OCI-LY7 (cell line): ENCODE data around the gene BCL2L14.

Experiments
- CTCF ChIP-seq: fragments of 200-600 bp; sonication (generic); conservative IDR thresholded peaks from 2 replicates; pipeline ENCODE4 v1.5.1; 2014; ENCODE audit warnings: mild to moderate bottlenecking, antibody characterized with exemption, low read length, moderate library complexity, mixed read lengths
- EZH2phosphoT487 ChIP-seq: fragments of 200-600 bp; sonication (generic); IDR thresholded peaks from 2 replicates; pipeline ENCODE4 v1.6.1; 2018; ENCODE audit warnings: low read depth, borderline replicate concordance, mild to moderate bottlenecking, mixed run types, antibody characterized with exemption, low read length, moderate library complexity, mixed read lengths

- TF ChIP-seq CTCF (no peak), EZH2phosphoT487 (no peak)
These were observed 52.4 kb downstream of the BCL2L14 start for GRCh38 chr12:12123036-12123604.
